IPS-15b (cell line): Measurements from ENCODE around the gene ZNF385C.
"Not testable (repeated sequence)": the region's sequence is repeated elsewhere in the genome, so short reads cannot be mapped to it uniquely, and the experiment has no call there.

Experiments
- H3K27me3 ChIP-seq: one replicate; pipeline ENCODE4 v1.6.1; 2013; ENCODE audit warnings: low read length; ENCODE audit not compliant: control insufficient read depth, insufficient read depth
- H3K36me3 ChIP-seq: one replicate; pipeline ENCODE4 v1.6.1; 2013; ENCODE audit warnings: low read length; ENCODE audit not compliant: control insufficient read depth, insufficient read depth
- H3K4me1 ChIP-seq: one replicate; pipeline ENCODE4 v1.6.1; 2013; ENCODE audit warnings: mild to moderate bottlenecking, low read length; ENCODE audit not compliant: control insufficient read depth, insufficient read depth
- H3K4me3 ChIP-seq: one replicate; pipeline ENCODE4 v1.5.1; 2013; ENCODE audit warnings: low read depth, low read length
- H3K9ac ChIP-seq: one replicate; pipeline ENCODE4 v1.6.1; 2013; ENCODE audit warnings: low read depth, mild to moderate bottlenecking, low read length
- H3K9me3 ChIP-seq: one replicate; pipeline ENCODE4 v1.6.1; 2013; ENCODE audit warnings: mild to moderate bottlenecking, low read length; ENCODE audit not compliant: control insufficient read depth, insufficient read depth

Gene ZNF385C, protein sequence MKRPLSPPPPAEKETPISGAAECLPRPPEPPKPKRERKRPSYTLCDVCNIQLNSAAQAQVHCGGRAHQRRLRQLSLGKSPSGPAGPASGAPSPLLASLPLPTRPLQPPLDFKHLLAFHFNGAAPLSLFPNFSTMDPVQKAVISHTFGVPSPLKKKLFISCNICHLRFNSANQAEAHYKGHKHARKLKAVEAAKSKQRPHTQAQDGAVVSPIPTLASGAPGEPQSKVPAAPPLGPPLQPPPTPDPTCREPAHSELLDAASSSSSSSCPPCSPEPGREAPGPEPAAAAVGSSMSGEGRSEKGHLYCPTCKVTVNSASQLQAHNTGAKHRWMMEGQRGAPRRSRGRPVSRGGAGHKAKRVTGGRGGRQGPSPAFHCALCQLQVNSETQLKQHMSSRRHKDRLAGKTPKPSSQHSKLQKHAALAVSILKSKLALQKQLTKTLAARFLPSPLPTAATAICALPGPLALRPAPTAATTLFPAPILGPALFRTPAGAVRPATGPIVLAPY

DNA sequence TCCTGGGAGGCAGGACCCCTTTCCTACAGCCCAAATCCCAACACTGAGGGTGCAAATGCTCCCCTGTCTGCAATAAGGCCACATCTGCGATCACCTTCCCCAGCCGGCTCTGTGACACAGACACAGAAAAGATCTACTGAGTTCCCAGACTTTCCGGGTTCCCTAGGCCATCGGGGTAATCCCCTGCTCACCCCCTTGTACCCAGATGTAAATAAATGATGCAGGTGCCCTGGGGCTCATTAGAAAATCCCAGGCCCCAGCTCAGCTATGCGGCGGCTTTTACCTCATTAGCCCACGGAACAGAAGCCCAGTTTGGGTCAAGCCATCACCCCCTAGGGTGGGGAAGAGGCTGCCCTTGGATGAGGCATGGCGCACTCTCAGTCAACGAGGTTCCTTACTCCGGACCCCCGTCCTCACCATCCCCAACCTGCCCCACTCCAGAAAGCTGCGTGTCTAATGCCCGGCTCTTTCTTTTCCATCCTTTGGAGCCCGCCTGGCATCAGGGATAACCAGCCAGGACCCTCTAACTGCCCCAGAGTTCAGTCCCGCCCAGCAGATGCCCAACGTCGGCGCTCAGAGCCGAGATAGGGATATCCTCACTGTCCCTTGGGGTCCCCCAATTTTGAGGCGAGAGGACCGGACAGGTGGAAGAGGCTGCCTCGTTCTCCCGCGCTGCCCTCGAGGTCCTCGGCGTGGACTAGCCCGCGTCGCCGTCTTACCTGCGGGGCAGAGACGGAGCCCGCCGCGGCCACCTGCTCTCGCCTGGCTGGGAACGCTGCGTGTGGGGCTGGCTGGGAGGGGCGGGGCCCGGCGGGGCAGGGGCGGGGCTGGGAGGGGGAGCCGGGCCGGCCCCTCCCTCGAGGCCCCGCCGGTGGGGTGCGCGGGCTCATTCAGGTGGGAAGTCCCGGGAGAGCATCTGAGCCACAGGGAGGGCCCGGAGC lies at the start of gene ZNF385C:
TSS of gene ZNF385C (minus strand) at position 783 of the 941 bp plus-strand sequence. CDS start 35,417 bp downstream, outside the sequence.
- Histone ChIP-seq H3K9me3 (no peaks in the 10 kb centered on the region), H3K4me3 (peak within 1 kb of the TSS; percentile 61), H3K4me1 (peaks cover 6% of the 10 kb centered on the region), H3K36me3 (no peaks in the 10 kb centered on the region), H3K27me3 (peaks cover 26% of the 10 kb centered on the region), H3K9ac (no peak within 1 kb of the TSS)

DNA sequence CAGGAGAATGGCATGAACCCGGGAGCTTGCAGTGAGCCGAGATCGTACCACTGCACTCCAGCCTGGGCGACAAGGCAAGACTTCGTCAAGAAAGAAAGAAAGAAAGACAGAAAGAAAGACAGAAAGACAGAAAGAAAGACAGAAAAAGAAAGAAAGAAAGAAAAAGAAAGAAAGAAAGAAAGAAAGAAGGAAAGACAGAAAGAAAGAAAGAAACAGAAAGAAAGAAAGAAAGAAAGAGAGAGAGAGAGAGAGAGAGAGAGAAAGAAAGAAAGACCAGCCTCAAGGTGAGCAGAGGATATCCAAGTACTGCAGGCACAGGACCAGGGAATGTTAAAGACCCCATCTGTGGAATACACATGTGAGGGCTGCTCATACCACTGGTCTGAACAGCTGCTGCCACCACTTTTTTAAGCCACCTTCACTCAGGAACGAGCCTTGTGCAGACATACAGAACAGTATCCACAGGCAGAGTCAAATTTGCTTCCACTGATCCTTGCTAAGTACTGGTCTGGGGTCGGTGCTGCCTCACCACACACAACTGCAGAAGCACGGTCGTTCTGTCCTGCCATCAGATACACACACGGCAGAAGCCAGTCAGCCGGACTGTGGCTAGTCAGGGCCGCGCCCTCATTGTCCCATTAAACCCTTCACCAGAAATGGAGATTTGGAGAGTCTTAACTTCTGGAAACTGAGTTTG lies 48.8 kb upstream of the ZNF385C start:
- Histone ChIP-seq H3K9me3 (no peaks in the 10 kb centered on the region), H3K36me3 (peaks cover 6% of the 10 kb centered on the region), H3K27me3 (no peaks in the 10 kb centered on the region), H3K4me3 (no peak overlapping the region), H3K4me1 (no peaks in the 10 kb centered on the region), H3K9ac (no peak overlapping the region)

DNA sequence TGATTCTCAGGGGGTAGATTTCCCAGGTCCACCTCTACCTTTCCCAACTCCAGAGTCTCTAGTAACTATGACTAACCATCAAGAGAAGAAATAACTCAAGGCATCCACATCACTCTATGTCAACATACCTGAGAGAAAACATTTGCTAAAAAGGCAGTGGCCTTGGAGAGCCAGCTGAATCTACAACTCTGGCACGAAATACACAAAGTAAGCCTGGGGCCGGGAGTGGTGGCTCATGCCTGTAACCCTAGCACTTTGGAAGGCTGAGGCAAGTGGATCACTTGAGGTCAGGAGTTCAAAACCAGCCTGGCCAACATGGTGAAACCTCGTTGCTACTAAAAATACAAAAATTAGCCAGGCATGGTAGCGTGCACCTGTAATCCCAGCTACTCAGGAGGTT lies 44.9 kb upstream of the ZNF385C start:
- H3K4me3 ChIP-seq, H3K4me1 ChIP-seq, H3K36me3 ChIP-seq, H3K9me3 ChIP-seq, H3K9ac ChIP-seq, H3K27me3 ChIP-seq: not testable (repeated sequence)

DNA sequence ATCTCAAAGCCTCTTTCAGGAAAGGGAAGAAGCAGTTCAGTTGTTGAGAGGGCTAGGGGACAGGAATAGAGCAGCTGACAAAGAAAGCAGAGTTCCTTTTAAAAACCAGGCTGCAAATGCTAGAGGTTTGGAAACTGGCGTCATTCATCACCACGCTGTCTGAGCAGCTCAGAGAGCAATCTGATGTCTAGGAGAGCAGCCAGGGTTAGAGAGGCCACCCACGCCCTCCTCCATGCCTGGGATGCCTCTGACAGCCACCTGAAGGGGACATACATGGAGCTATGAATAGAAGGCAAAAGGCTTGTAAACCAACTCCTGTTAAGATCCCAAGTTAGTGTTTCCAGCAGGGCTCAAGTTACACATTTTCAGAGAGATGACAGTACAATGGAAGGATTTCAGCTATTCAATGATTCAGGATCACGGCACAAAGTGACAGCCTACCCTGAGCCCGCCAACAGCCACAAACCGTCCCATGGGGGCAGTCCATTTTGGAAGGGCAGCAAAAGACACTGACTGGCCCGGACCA lies 44.2 kb upstream of the ZNF385C start:
- no peaks in the 10 kb centered on the region for H3K9me3 ChIP-seq
- H3K9ac ChIP-seq = no peak overlapping the region
- peaks cover 3% of the 10 kb centered on the region for H3K36me3 ChIP-seq
- no peaks in the 10 kb centered on the region for H3K27me3 ChIP-seq
- no peaks in the 10 kb centered on the region for H3K4me1 ChIP-seq
- no peak overlapping the region for H3K4me3 ChIP-seq

DNA sequence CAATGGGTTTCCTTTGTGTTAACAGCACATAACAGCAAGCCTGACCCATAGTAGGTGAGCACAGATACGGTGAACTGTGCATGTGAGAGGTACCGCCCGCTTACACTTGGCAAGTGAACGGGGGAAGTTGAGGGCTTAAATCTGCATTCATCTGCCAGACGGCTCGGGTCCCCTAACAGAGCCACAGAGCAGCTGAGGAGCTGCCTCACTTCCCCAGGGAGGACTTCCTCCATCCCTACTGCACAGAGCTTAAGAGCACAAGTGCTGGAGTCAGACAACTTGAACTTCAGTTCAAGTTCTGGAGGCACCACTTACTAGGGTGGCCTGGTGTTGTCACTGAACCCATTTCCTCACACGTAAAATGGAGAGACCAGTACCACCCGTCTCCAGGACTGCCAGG lies 43.1 kb upstream of the ZNF385C start:
- no peaks in the 10 kb centered on the region for H3K27me3 ChIP-seq
- no peaks in the 10 kb centered on the region for H3K9me3 ChIP-seq
- H3K36me3 ChIP-seq = no peaks in the 10 kb centered on the region
- no peak overlapping the region for H3K4me3 ChIP-seq
- H3K4me1 ChIP-seq = peaks cover 2% of the 10 kb centered on the region
- no peak overlapping the region for H3K9ac ChIP-seq

DNA sequence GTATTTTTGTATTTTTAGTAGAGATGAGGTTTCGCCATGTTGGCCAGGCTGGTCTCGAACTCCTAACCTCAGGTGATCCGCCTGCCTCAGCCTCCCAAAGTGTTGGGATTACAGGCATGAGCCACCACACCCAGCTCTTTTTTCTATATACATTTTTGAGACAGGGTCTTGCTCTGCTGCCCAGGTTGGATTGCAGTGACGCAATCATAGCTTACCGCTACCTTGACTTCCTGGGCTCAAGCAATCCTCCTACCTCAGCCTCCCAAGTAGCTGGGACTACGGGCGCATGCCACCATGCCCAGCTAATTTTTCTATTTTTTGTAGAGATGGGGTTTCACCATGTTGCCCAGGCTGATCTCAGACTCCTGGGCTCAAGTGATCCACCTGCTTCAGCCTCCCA lies 42.4 kb upstream of the ZNF385C start:
- H3K36me3 ChIP-seq, H3K9ac ChIP-seq, H3K27me3 ChIP-seq, H3K4me3 ChIP-seq, H3K4me1 ChIP-seq, H3K9me3 ChIP-seq: not testable (repeated sequence)

GRCh38 chr17:42138749-42139492 lies 40.6 kb upstream of the ZNF385C start:
- peaks cover 7% of the 10 kb centered on the region for H3K4me1 ChIP-seq
- H3K9ac ChIP-seq = no peak overlapping the region
- H3K4me3 ChIP-seq = no peak overlapping the region
- no peaks in the 10 kb centered on the region for H3K9me3 ChIP-seq
- no peaks in the 10 kb centered on the region for H3K36me3 ChIP-seq
- no peaks in the 10 kb centered on the region for H3K27me3 ChIP-seq

- H3K36me3 ChIP-seq = no peaks in the 10 kb centered on the region
- no peak overlapping the region for H3K9ac ChIP-seq
- H3K9me3 ChIP-seq = no peaks in the 10 kb centered on the region
- H3K4me3 ChIP-seq = no peak overlapping the region
- H3K27me3 ChIP-seq = no peaks in the 10 kb centered on the region
- H3K4me1 ChIP-seq = peaks cover 7% of the 10 kb centered on the region
Measured at GRCh38 chr17:42136654-42137051, 38.4 kb upstream of the ZNF385C start.

DNA sequence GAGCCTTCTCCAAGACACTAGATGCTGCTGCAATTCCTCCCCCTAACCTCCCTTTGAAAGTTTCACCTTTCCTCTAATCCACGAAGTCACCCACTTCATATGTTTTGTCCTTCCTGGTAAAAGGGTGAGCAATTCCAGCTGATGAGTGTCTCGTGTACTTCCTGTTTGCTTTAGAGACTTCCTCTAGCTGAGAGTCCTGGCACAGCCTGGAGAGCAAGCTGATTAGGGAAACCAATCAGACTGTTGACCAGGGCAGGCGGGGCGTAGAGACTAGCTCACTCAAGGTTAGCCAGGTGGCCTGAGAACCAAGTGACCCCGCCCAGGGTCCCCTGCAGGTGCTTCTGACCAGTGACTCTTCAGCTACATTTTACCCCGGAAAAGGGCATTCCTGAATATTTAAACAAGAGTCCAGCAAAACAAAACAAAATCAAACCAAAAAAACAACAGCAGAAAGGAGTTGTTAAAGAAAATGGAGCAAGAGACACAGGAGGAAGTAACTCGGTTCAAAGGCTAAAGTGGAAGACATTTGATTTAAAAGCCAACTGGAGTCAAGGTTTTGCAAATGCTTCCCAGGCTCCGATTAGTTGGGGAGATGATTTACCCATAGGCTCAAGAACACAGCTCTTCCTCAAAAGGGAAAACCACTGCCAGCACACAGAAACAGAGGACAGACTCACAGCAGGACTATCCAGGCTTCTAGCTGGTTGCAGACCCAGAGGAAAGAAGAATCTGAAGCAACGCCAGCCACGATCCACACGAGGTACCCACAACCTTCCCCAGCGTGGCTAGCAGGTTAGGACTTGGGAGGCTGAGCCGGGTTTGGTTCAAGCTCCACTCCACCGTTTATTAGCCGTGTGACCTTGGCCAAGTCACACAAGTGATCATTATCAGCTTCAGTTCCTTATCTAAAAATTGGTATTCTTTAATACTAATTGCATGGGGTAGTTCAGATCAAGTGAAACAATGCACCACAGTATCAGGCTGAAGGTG lies 37.7 kb upstream of the ZNF385C start:
- no peak overlapping the region for H3K9ac ChIP-seq
- peaks cover 7% of the 10 kb centered on the region for H3K4me1 ChIP-seq
- H3K36me3 ChIP-seq = no peaks in the 10 kb centered on the region
- no peaks in the 10 kb centered on the region for H3K27me3 ChIP-seq
- no peaks in the 10 kb centered on the region for H3K9me3 ChIP-seq
- no peak overlapping the region for H3K4me3 ChIP-seq

DNA sequence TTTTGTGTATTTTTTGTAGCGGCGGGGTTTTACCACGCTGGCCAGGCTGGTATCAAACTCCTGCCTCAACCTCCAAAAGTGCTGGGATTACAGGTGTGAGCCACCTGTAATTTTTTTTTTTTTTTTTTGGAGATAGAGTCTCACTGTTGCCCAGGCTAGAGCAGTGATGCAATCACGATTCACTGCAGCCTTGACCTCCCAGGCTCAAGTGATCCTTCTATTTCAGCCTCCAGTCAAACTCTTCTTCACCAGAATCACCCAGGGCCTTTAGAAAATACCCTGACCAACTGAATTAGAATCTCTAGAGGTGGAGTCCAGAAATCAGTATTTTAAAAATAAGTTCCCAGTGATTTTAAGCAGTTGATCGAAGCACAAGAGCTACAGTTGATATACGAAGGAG lies 36.9 kb upstream of the ZNF385C start:
- H3K9ac ChIP-seq = no peak overlapping the region
- peaks cover 3% of the 10 kb centered on the region for H3K36me3 ChIP-seq

More for the DNA sequence above, 36.9 kb upstream of the ZNF385C start:
- Histone ChIP-seq H3K4me1 (peaks cover 7% of the 10 kb centered on the region), H3K9me3 (no peaks in the 10 kb centered on the region), H3K27me3 (no peaks in the 10 kb centered on the region), H3K4me3 (no peak overlapping the region)
